ENCODE results near the gene LDB2.

DNA sequence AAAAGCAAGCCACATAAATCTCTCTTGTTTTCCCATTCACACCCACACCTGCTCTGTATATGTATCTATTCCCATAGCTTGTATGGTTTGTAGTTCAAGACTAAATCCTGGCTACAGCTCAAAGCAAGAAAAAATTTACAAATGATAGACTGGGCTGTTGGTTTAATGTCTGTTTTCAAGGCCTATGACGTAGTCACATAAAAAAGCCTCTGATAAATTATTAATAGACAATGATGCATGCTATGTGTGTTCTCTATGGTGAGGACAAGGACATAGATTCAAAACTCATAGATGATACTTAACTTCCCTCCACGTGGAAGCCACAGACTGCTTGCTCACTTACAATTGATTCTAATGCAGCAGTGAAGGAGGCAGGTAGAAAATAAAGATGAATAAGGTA is 194.0 kb downstream of the LDB2 start:
- TF ChIP-seq CTCF (IDR thresholded peaks at IDR 0.05), result no peak
- TF ChIP-seq POLR2A (IDR thresholded peaks at IDR 0.05), result no peak

All from heart left ventricle (tissue), 13 donors.